GM12892 (cell line): ENCODE measurements around the gene MARK3.

ENCODE experiments used
- DNase-seq: peaks from one replicate; pipeline ENCODE4 v3.0.0; 2011; ENCODE audit not compliant: insufficient read length
- FAIRE-seq: peaks from 2 replicates; lab custom pipeline; 2011; peaks lifted over from hg19 to GRCh38; lab: Jason Lieb, UNC
- POLR2A ChIP-seq: IDR thresholded peaks from 2 replicates; pipeline ENCODE4 v1.6.1; 2011; ENCODE audit warnings: low read depth, low read length, control low read depth
- POLR2AphosphoS5 ChIP-seq: IDR thresholded peaks from 2 replicates; pipeline ENCODE4 v1.6.1; 2011; ENCODE audit warnings: low read depth, low read length, control low read depth
- TAF1 ChIP-seq: IDR thresholded peaks from 2 replicates; pipeline ENCODE4 v1.6.1; 2011; ENCODE audit warnings: low read depth, mild to moderate bottlenecking, control low read depth, low read length, borderline replicate concordance

Gene MARK3

GRCh38 chr14:103550451-103551337 lies 165.5 kb downstream of the MARK3 start:
- no peak for FAIRE-seq
- peak; percentile 25 for DNase-seq

DNA sequence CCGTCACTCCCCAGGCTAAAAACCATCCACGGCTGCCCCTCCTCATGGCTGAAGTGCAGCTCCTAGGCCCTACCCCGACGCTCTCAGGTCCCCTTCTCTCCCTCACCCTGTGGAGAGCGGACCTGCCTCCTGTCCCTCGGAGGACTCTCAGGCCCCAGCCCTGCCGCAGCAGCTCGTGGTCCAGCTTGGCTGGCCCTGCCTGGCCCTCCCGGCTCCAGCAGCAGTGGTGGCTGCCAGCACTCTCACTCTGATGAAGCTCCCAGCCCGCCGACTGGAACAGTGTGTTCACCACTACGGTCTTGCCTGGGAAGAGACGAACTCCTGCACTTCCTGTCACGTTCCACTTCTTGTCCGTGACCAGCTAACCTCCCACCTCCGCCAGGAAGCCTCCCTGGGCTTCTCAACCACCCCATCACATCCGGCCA lies 166.1 kb downstream of the MARK3 start:
- no peak for TF ChIP-seq POLR2A
- TF ChIP-seq TAF1 = no peak
- TF ChIP-seq POLR2AphosphoS5 = no peak
- no peak for DNase-seq
- no peak for FAIRE-seq

More at GRCh38 chr14:103550451-103551337, 165.5 kb downstream of the MARK3 start:
- no peak for TF ChIP-seq POLR2A
- TF ChIP-seq POLR2AphosphoS5 = no peak
- no peak for TF ChIP-seq TAF1

DNA sequence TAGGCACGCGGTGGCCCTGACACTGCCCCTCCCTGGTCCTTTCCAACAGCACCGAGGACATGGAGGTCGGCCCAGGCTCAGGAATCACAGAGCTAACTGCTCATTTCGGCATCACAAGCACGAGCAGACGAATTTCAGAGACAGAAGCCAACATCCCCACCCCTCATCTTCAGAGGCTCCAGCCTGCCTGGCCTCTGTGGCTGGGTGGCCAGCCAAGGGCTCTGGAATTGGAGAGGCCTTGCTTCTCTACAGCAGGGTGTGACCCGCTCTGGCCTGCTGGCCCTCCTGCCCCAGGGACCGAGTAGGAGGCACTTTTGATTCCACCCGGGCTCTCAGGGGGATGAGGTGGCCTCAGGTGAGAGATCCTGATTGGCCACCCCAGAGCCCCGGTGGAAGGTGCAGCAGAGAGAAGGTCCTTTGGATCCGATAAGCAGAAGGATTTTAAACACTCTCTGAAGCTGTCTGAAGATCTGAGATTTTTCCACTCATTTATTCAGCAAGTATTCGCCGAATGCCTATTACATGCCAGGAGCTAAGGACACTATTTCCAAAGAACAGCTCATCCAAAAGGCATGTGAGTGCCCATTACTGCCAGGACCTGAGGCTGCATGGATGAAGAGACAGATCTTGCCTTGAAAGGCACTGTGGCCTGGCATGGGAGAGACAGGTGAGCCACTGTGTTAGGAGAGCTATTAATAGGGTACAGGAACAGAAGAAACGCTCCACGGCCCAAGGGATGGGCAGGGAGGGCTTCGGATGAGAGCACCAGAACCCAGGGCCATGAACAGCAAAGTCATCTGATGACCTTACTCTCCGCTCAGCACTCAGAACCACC lies 167.0 kb downstream of the MARK3 start:
- TF ChIP-seq TAF1 (no peak), POLR2A (no peak), POLR2AphosphoS5 (no peak)
- no peak for DNase-seq
- no peak for FAIRE-seq

GRCh38 chr14:103552846-103553210 lies 167.6 kb downstream of the MARK3 start:
- DNase-seq (no peak), FAIRE-seq (no peak)
- TF ChIP-seq POLR2A (no peak), TAF1 (no peak), POLR2AphosphoS5 (no peak)
